ENCODE measurements around the gene MYH11. TPM values are rescaled to one million over a fixed set of nuclear protein-coding genes. Genes with fewer than 3 reads are reported as not detected.
"Not testable (repeated sequence)": the region's sequence is repeated elsewhere in the genome, so short reads cannot be mapped to it uniquely, and the experiment has no call there.

The MYH11 gene
- total RNA-seq, 1 donor from 2014 or later, result 102 TPM

DNA sequence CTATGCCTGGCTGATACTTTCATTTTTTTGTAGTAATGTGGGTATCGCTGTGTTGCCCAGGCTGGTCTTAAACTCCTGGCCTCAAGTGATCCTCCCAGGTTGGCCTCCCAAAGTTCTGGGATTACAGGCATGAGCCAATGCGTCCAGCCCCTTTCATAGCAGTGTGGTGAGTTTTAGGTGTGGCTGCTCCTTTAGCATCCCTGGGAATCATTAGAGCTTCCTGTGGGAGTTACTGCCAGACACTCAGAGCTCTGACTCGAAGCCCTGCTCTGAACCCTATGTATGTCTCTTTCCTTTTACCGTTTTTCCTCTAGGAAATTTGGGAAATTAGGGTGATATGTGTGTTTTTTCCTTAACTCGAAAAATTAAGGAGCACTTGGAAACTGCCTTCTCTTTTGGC is 162.3 kb downstream of the MYH11 start:
- Histone ChIP-seq H3K9me3 (no peaks in the 10 kb centered on the region), H3K4me1 (no peaks in the 10 kb centered on the region), H3K36me3 (peaks cover 99% of the 10 kb centered on the region), H3K27me3 (ENCODE audit: low read depth) (no peaks in the 10 kb centered on the region), H3K27ac (no peak overlapping the region), H3K4me3 (no peak overlapping the region)
- ATAC-seq (no peak), DNase-seq (no peak)
- intact Hi-C loops (cut with DNase I), result no loop called here
- TF ChIP-seq, protein P1, sequence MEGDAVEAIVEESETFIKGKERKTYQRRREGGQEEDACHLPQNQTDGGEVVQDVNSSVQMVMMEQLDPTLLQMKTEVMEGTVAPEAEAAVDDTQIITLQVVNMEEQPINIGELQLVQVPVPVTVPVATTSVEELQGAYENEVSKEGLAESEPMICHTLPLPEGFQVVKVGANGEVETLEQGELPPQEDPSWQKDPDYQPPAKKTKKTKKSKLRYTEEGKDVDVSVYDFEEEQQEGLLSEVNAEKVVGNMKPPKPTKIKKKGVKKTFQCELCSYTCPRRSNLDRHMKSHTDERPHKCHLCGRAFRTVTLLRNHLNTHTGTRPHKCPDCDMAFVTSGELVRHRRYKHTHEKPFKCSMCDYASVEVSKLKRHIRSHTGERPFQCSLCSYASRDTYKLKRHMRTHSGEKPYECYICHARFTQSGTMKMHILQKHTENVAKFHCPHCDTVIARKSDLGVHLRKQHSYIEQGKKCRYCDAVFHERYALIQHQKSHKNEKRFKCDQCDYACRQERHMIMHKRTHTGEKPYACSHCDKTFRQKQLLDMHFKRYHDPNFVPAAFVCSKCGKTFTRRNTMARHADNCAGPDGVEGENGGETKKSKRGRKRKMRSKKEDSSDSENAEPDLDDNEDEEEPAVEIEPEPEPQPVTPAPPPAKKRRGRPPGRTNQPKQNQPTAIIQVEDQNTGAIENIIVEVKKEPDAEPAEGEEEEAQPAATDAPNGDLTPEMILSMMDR (IDR thresholded peaks at IDR 0.05), result no peak

DNA sequence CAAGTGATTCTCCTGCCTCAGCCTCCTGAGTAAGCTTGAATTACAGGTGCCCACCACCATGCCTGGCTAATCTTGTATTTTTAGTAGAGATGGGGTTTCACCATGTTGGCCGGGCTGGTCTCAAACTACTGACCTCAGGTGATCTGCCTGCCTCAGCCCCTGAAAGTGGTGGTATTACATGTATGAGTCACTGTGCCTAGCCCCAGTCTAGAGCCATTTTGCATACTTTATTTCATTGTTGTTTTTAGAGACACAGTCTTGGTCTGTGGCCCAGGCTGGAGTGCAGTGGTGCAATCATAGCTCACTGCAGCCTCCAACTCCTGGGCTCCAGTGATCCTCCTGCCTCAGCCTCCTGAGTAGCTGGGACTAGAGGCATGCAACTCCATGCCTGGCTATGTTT is 164.3 kb downstream of the MYH11 start:
- ATAC-seq; H3K27me3 ChIP-seq (ENCODE audit: low read depth); DNase-seq; H3K27ac ChIP-seq; H3K4me3 ChIP-seq; intact Hi-C loops (cut with DNase I); H3K9me3 ChIP-seq; H3K4me1 ChIP-seq: not testable (repeated sequence)
- H3K36me3 ChIP-seq, result peaks cover 95% of the 10 kb centered on the region

GRCh38 chr16:15691046-15691445 is 165.8 kb downstream of the MYH11 start:
- H3K4me3 ChIP-seq, result no peak overlapping the region
- H3K27ac ChIP-seq, result no peak overlapping the region
- DNase-seq (no peak), ATAC-seq (no peak)
- H3K9me3 ChIP-seq, result no peaks in the 10 kb centered on the region
- TF ChIP-seq, protein P1 (IDR thresholded peaks at IDR 0.05), result no peak
- intact Hi-C loops (cut with DNase I), result no loop called here
- H3K27me3 ChIP-seq (ENCODE audit: low read depth), result no peaks in the 10 kb centered on the region
- H3K36me3 ChIP-seq, result peaks cover 95% of the 10 kb centered on the region
- no peaks in the 10 kb centered on the region for H3K4me1 ChIP-seq

DNA sequence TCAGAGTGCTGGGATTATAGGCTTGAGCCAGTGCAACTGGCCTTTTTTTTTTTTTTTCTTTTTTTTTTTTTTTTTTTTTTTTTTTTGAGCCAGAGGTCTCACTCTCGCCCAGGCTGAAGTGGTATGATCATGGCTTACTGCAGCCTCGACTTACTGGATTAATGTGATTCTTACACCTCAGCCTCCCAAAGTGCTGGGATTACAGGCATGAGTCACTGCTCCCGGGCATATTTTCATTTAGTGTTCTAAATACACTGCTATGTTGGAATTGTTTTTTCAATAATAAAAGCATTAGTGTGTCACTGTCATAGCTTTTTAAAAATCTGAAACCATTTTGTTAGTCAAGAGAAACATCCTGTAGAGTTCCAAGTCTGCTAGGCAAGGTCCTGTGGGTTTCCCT is 166.5 kb downstream of the MYH11 start:
- Histone ChIP-seq H3K27ac (no peak overlapping the region), H3K27me3 (ENCODE audit: low read depth) (no peaks in the 10 kb centered on the region), H3K4me1 (no peaks in the 10 kb centered on the region), H3K36me3 (peaks cover 95% of the 10 kb centered on the region), H3K4me3 (no peak overlapping the region), H3K9me3 (no peaks in the 10 kb centered on the region)
- intact Hi-C loops (cut with DNase I), result no loop called here
- no peak for ATAC-seq
- TF ChIP-seq, protein P1 (IDR thresholded peaks at IDR 0.05), result no peak
- DNase-seq, result no peak

GRCh38 chr16:15689290-15689689 is 167.5 kb downstream of the MYH11 start:
- no peak for DNase-seq
- Histone ChIP-seq H3K27me3 (ENCODE audit: low read depth) (no peaks in the 10 kb centered on the region), H3K27ac (no peak overlapping the region), H3K9me3 (no peaks in the 10 kb centered on the region), H3K4me3 (no peak overlapping the region), H3K4me1 (no peaks in the 10 kb centered on the region), H3K36me3 (peaks cover 93% of the 10 kb centered on the region)
- ATAC-seq, result no peak
- intact Hi-C loops (cut with DNase I), result no loop called here
- TF ChIP-seq, protein P1 (IDR thresholded peaks at IDR 0.05), result no peak

- Histone ChIP-seq H3K9me3 (no peaks in the 10 kb centered on the region), H3K4me1 (no peaks in the 10 kb centered on the region), H3K36me3 (peaks cover 77% of the 10 kb centered on the region), H3K4me3 (no peak overlapping the region), H3K27ac (no peak overlapping the region), H3K27me3 (ENCODE audit: low read depth) (no peaks in the 10 kb centered on the region)
- TF ChIP-seq, protein P1 (IDR thresholded peaks at IDR 0.05), result no peak
- ATAC-seq (no peak), DNase-seq (no peak)
- intact Hi-C loops (cut with DNase I), result no loop called here
These were observed 170.5 kb downstream of the MYH11 start for GRCh38 chr16:15686287-15686686.
